GM12864 (cell line): ENCODE results near the gene MYZAP.

ENCODE experiments used
- DNase-seq: peaks from one replicate; pipeline ENCODE4 v3.0.0-alpha.2; 2011; ENCODE audit warnings: low read depth
- H3K4me3 ChIP-seq: 2 replicates; pipeline ENCODE4 v1.5.1; 2011; ENCODE audit warnings: mild to moderate bottlenecking, low read depth, low read length, control low read depth
- CTCF ChIP-seq: IDR thresholded peaks from 2 replicates; pipeline ENCODE4 v1.5.1; 2011; ENCODE audit warnings: low read depth, mild to moderate bottlenecking, moderate library complexity, low read length, control low read depth, inconsistent platforms; ENCODE audit errors: missing control alignments

MYZAP gene

GRCh38 chr15:57618325-57618724 is 26.6 kb downstream of the MYZAP start:
- TF ChIP-seq CTCF: no peak
- no peak overlapping the region for H3K4me3 ChIP-seq
- no peak for DNase-seq

GRCh38 chr15:57619746-57620145 is 28.0 kb downstream of the MYZAP start:
- DNase-seq: no peak

GRCh38 chr15:57624730-57625129 is 33.0 kb downstream of the MYZAP start:
- DNase-seq: no peak
- no peak overlapping the region for H3K4me3 ChIP-seq
- TF ChIP-seq CTCF: no peak

More at GRCh38 chr15:57619746-57620145, 28.0 kb downstream of the MYZAP start:
- TF ChIP-seq CTCF: no peak
- no peak overlapping the region for H3K4me3 ChIP-seq

- no peak for TF ChIP-seq CTCF
- DNase-seq: no peak
Observed at GRCh38 chr15:57625703-57626448, 34.2 kb downstream of the MYZAP start.

GRCh38 chr15:57626713-57627440 is 35.2 kb downstream of the MYZAP start:
- no peak for DNase-seq
- TF ChIP-seq CTCF: no peak
- no peak overlapping the region for H3K4me3 ChIP-seq

More at GRCh38 chr15:57625703-57626448, 34.2 kb downstream of the MYZAP start:
- no peak overlapping the region for H3K4me3 ChIP-seq

- H3K4me3 ChIP-seq: no peak overlapping the region
- no peak for DNase-seq
- TF ChIP-seq CTCF: no peak
Observed at GRCh38 chr15:57631386-57632110, 39.8 kb downstream of the MYZAP start.
